PFSK-1 (cell line): ENCODE measurements around the gene HGF.

ENCODE experiments used
- FOXP2 ChIP-seq: optimal IDR thresholded peaks from 2 replicates; pipeline ENCODE3; 2011; ENCODE audit warnings: borderline replicate concordance, control low read depth, inconsistent platforms; ENCODE audit not compliant: insufficient read depth; ENCODE audit errors: extremely low read length, extremely low read depth
- POLR2AphosphoS5 ChIP-seq: IDR thresholded peaks from 2 replicates; pipeline ENCODE4 v1.6.1; 2012; ENCODE audit warnings: low read depth, mild to moderate bottlenecking, control low read depth, low read length, moderate library complexity
- REST ChIP-seq, 2 experiments: IDR thresholded peaks; 2 replicates each; pipeline versions ENCODE4 v1.6.1 to v1.8.0; 2011 to 2012; ENCODE audit warnings: low read depth in 2 of 2, low read length in 2 of 2, control low read depth in 1 of 2, inconsistent platforms in 1 of 2, mild to moderate bottlenecking in 1 of 2, moderate library complexity in 1 of 2; ENCODE audit not compliant: insufficient read depth in 1 of 2
- SIN3A ChIP-seq: IDR thresholded peaks from 2 replicates; pipeline ENCODE4 v1.6.1; 2012; ENCODE audit warnings: mild to moderate bottlenecking, low read length, moderate library complexity, borderline replicate concordance; ENCODE audit not compliant: insufficient read depth
- TAF1 ChIP-seq: IDR thresholded peaks from 2 replicates; pipeline ENCODE4 v1.6.1; 2012; ENCODE audit warnings: low read length, control low read depth, borderline replicate concordance; ENCODE audit not compliant: insufficient read depth

The HGF gene

GRCh38 chr7:81777697-81778096 lies 7.8 kb upstream of the HGF start:
- TF ChIP-seq SIN3A: no peak
- no peak for TF ChIP-seq FOXP2
- no peak for TF ChIP-seq TAF1
- no peak for TF ChIP-seq POLR2AphosphoS5
- no peak for TF ChIP-seq REST (IDR thresholded peaks at IDR 0.05; ENCODE audit: insufficient read depth in 1 of 2, low read depth in 2 of 2, low read length in 2 of 2)

GRCh38 chr7:81776948-81777630 lies 7.2 kb upstream of the HGF start:
- TF ChIP-seq TAF1: no peak
- no peak for TF ChIP-seq SIN3A

GRCh38 chr7:81776161-81776560 lies 6.3 kb upstream of the HGF start:
- TF ChIP-seq FOXP2: no peak
- no peak for TF ChIP-seq TAF1
- TF ChIP-seq REST (IDR thresholded peaks at IDR 0.05; ENCODE audit: insufficient read depth in 1 of 2, low read depth in 2 of 2, low read length in 2 of 2): no peak
- no peak for TF ChIP-seq POLR2AphosphoS5
- TF ChIP-seq SIN3A: no peak

- TF ChIP-seq FOXP2 (no peak), REST (IDR thresholded peaks at IDR 0.05; ENCODE audit: insufficient read depth in 1 of 2, low read depth in 2 of 2, low read length in 2 of 2) (no peak), SIN3A (no peak), POLR2AphosphoS5 (no peak), TAF1 (no peak)
Observed at GRCh38 chr7:81775560-81775959, 5.7 kb upstream of the HGF start.

- TF ChIP-seq SIN3A (no peak), TAF1 (no peak), POLR2AphosphoS5 (no peak), REST (IDR thresholded peaks at IDR 0.05; ENCODE audit: insufficient read depth in 1 of 2, low read depth in 2 of 2, low read length in 2 of 2) (no peak), FOXP2 (no peak)
Observed at GRCh38 chr7:81774551-81774950, 4.7 kb upstream of the HGF start.
